NCI-H146 (cell line): ENCODE data around the gene PRPH.
"Not testable (repeated sequence)": the region's sequence is repeated elsewhere in the genome, so short reads cannot be mapped to it uniquely, and the experiment has no call there.

Experiments
- DNase-seq: peaks from one replicate; lab custom pipeline; 2025; lab: John Stamatoyannopoulos, UW

Gene PRPH

GRCh38 chr12:49333778-49334177, 38.8 kb downstream of the PRPH start:
- not testable (repeated sequence) for DNase-seq

DNA sequence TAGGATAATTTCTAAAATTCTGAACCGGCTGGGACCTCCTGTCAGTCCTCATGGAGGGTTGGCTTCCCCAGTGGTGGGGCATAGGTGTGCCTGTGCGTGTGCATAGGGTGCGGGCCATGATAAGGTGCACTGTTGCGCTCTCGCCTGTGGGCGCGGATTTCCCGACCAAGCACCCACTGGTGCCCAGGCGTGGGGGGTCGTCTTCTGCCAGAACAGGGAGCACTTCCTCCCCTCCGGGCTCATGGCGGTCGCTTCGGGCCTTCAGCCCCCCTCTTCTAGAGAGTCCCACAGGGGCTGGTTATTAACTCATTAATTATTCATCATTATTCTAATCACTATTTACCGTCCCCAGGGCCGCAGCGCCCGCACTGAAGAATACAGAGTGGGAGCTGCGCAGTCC, 39.3 kb downstream of the PRPH start:
- DNase-seq = no peak

GRCh38 chr12:49334681-49335080, 39.7 kb downstream of the PRPH start:
- DNase-seq = no peak

DNA sequence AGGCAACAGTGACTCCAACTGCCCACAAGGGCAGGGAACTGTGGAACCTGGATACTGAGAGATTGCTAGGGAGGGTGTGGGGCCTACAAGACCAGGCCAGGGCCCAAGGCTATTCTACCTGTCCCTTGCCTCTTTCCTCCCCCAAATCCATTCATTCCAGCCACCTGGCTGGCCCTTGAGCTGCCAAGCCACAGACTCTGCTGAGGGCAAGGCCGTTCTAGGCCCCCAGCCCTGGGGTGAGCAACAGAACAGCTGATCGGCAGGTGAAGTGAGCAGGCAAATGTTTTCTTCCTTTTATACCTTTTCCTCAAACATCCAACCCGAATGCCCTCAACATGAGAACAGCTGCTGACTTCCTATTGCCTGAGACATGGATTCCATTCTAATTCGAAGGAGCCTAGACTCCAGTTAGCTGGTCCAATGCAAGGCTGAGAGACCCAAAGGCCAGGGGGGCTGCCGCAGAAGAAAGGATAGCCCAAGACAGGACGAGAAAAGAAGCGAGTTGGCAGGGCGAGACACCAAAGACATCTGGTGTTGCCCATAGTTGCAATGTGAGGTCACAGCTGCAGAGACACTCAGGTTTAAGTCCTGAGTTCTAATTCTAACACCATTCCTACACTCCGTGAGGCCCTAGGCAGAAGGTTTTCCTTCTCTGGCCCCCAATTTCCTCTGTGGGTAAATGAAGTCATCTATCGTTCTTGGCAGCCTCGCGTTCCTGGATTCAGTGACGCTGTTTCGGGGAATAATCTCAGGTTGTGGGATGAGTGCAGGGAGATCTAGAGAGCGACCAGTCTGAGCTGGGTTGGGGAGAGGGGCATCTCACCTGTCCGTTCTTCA, 40.4 kb downstream of the PRPH start:
- DNase-seq = no peak

- DNase-seq = no peak
These were observed 41.2 kb downstream of the PRPH start for GRCh38 chr12:49335955-49336644.

DNA sequence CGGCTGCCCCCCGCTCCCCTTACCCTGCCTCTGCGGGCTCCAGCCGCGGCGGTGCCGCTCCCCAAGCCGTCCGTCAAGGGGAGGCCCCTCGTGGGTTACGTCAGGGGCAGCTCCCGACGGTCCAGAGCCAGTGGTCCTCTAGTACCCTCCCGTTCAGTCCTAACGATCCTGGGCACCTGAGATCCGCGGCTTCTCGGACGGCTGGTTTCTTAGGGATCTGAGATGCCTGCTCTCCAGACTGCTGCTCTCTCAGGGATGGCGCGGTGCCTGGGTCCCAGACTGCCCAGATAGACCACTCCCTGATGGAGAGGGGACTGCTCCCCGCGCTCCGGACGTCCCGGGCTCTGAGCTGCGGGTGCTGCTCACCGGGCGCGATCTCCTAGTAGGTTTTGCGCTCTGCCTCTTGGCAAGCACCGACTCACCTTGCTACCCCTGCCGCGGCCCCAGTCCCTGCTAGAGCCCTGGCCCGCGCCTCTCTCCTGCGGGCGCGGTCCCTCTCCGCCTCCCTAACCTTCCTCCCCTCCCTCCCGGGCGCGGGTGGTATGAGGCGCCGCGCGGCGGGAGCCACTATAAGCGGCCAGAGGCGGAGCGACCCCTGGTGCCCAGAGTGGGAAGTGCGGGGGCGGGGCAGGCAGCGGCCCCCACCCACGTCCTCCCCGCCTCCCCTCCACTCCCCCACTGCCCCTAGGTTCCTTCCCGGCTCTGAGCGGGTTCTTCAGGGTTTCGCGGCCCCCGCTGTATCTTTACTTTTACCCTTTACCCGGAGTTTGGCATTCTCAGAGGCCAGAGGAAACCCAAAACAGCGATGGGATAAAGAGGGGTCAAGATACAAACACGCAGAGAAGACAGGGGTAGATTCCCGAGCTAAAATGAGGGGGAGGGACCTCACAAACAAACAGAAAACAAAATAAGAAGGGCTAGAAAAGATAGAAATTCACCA, 42.0 kb downstream of the PRPH start, which contains the start of gene C1QL4:
TSS of gene C1QL4 (minus strand) at position 544 of the 940 bp plus-strand sequence. CDS start 711 bp downstream, outside the sequence.
- peak; percentile 86 for DNase-seq

DNA sequence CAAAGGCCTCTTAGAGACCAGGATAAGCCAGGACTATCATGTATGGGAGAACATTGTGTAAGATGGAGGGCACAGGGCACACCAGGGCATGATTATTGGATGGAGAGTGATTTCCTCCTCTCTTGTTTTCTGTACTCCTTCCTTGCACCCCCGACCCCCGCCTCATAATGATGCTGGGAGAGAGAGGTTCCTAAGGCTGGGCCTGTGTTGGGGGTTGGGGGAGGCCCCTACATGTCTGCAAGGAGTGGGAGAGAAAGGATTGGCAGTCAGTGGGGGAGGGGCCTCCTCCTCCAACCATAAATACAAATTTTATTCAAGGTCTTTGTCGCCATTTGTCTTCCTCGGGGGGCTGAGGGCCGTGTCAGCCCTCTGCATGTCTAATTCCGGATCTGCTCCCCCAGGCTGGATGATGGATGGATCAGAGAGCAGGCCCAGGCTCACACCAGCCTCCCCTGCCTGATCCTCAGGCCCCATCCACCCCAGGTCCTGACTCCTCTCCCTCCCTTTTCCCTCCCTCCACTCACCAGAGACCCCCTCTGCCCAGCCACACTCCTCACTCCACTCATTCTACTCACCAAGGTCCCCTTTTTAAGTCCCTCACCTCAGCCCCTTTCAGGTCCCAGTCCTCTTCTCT, 44.0 kb downstream of the PRPH start:
- DNase-seq = no peak

DNA sequence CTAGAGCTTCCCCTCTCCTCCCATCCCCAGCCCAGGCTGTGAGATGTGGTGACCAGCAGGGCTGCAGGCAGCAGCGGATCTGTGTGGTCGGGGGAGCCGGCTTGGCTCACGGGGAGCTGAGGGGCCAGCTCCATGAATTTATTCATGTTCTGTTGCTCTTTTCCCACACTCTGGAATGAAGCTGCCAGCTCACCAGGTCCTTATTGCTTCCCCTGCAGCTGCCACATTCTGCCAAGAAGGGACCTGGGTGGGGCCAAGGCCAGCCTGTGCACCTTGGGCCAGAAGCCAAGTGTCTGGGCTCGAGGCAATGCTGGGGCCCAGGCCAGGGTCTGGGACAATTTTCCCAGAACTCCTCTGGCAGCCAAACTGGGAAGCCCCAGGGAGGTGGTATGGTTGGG, 44.5 kb downstream of the PRPH start:
- no peak for DNase-seq

DNA sequence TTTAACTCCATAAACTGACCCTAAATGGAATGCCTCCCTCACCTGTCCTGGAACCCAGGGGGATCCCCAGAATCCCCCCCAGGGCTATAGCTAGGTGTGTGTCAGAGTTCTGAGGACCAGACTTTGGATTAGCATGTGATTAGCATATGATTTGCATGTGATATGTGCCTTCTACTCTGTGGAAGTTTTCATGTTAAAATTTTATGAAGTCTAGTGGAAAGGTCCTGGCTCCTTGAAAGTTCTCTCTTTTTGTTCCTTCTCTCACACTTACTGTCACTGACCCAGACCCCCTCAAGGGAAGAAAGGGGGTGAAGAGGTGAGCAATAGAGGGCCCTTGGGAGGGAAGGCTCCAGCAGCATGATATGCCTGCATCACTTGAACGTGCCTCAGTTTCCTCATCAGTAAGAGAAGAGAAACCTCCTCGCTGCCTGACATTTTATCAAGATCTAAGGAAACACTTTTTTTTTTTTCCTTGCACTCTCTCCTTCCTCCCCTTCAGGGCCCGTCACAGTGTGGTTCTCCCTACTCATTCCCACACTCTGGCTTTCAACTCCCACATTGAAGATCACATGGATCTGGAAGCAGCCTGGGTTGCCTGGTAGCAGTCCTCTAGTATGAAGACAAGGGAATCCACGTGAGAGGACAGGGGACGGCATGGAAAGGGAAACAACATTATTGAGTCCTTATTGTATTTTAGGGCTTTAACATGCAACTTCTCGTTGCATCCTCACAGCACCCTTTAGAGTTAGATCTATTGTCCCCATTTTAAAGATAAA, 45.3 kb downstream of the PRPH start:
- DNase-seq = no peak

GRCh38 chr12:49340971-49341776, 46.2 kb downstream of the PRPH start:
- no peak for DNase-seq

DNA sequence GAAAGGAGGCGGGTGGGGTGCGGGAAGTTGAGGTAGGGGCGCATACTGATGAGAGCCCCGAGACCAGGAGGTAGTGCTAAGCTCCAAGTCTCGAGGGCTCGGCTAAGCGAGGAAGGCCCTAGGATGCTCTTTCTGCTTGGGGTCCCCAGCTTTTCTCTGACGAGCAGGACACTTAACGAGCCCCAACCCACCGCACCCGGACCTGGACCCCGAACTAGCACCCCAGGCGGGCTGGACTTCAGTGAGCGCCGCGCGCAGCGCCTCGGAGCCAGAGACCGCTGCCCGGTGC, 46.8 kb downstream of the PRPH start:
- DNase-seq = no peak

DNA sequence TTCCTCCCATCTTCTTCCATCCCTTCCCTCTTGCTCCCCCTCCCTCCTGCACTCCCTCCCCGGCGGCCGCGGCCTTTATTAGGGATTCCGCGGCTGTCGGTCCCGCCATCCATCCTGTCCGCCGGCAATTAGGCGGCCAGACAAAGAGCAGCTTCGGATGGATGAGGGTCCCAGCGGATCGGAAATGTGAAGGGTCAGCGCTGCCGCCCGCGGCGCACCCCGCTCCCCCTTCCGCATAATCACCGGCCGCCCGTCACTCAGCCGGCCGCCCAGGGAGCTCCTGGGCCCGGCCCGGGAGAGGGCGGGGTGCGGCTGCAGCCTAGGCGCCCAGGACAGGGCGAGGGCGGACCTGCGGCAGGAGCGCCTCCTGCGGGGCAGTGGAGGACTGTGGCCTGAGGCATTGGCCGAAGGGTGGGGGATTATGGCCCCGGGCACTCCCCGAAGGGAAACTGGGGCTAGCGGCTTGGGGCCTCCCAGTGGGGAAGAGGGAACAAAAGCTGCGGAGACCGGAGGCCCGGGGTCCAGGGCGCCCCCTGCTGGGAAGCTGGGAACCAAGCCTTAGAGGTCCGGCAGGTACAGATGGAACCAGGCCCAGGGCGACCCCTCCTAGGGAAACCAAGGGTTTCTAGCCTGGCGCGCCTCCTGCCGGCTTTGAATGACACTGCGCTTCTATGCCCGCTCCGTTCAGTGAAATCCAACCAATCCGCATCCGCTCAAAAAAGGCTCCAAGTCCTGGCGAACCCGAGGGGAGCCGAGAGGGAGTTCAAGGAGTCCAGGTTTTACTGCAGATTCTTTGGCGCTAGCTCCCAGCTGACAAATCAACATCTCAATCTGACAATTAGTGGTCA, 47.3 kb downstream of the PRPH start:
- peak; percentile 92 for DNase-seq

DNA sequence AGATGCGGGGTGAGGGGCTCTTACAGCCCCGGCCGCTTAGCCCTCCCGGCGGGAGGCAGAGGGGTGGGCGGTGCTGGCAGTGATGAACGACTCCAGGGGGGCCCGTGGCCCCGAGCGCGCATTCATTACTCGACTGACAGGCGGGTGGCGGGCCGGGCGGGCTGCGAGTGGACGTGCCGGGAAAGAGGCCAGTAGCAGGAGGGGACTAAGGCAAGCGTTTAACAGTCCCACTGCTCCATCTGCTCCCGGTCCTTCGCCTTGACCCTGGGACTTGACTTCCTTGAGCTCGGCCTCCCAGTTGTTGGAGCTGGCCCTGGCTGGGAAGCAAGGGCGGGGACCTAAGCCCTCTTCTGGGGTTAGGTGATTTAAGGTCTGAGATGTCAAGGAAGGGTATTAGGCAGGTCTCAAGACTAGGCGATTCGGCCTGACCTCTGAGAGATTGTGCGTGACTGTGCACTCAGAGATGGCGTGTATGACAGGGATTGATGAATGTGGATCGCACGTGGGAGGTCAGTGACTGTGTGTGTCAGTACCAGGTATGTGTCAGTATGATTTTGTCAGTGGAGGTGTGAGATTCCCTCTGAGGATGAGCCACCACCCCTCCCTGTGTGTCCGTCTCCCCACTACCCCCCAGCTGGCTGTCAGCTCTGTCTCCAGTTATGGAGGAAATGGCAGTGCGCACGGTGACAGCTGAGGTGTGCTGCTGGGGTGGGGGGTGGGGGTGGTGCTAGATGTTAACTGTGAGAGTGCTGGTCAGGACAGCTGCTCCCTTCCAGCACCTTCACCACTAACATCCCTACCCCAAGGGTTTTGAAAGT, 48.2 kb downstream of the PRPH start:
- DNase-seq = peak; percentile 62

DNA sequence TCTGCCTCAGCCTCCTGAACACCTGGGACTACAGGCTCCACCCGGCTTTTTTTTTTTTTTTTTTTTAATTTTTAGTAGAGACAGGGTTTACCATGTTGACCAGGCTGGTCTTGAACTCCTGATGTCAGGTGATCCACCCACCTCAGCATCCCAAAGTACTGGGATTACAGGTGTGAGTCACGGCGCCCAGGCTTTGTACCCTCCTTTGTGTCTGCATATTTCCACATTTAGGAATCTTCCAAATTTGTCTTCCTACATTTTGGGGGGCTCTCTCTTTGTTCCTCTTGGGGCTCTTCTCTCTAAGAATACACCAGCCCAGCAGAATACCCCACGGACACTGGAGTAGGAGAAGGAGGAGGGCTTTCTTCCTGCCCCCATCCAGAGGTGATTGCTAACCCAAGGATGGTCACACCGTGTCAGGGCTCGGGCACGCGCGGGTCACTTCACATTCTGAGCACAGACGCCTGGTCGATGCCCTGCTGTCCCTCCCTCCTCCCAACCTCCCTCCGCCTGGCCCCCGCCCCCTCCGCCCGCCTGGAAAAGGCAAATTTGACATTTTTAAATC, 49.6 kb downstream of the PRPH start:
- DNase-seq = no peak

DNA sequence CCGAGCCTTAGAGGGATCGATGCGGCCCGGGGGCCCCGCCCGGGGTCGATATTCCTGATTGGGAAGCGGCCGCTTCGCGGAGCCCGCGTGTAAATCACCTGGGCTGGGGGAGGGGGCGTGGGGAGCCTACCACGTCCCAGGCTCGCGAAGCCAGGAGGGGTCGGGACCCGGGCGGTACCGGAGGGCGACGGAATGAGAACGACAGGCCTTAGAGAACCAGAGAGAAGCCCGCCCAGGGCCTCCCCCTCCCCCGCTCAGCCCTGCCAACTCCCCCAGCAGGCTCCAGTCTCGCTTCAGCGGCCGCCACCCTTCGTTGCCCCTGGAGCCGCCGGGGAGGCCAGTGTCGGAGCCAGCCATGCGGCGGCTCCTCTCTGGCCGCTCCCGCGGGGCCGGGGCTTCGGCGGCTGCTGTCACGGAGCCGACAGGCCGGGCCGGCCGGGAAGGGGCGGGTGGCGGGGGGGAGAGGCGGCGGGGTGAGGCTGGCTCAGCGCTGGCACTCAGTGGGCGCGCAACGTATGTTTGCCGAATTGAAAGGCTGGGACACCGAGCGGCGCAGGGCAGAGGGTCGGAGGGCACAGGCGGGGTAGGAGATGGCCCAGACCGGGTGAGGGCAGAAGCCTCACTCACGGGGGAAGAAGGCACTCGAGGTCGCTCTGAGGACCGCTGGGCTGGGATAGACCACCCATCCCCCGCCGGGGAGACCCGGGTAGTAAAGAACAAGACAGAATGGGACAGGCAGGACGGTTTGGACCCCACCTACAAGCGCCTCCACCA, 50.3 kb downstream of the PRPH start:
- DNase-seq = peak; percentile 79

- DNase-seq = peak; percentile 28
These were observed 51.1 kb downstream of the PRPH start for GRCh38 chr12:49345825-49346658.
